ENCODE measurements around the gene MZT2A.
"Not testable (repeated sequence)": the region's sequence is repeated elsewhere in the genome, so short reads cannot be mapped to it uniquely, and the experiment has no call there.

MZT2A gene

GRCh38 chr2:131527131-131528001, 35.2 kb upstream of the MZT2A start, which contains the start of gene CCDC74A:
CCDC74A (plus strand) TSS chr2:131527888; CDS start chr2:131527971, 83 bp downstream.
- POLR2A ChIA-PET; CTCF ChIA-PET; DNase-seq (ENCODE audit: extremely low spot score): not testable (repeated sequence)
- TF ChIP-seq PKNOX1 (IDR thresholded peaks at IDR 0.05), result peak; percentile 93

GRCh38 chr2:131525256-131525655, 33.1 kb upstream of the MZT2A start:
- DNase-seq (ENCODE audit: extremely low spot score); POLR2A ChIA-PET; CTCF ChIA-PET: not testable (repeated sequence)

- no peak for DNase-seq (ENCODE audit: extremely low spot score)
Observed at GRCh38 chr2:131521961-131522781, 30.0 kb upstream of the MZT2A start.

GRCh38 chr2:131521524-131521923, 29.3 kb upstream of the MZT2A start:
- CTCF ChIA-PET; POLR2A ChIA-PET; DNase-seq (ENCODE audit: extremely low spot score): not testable (repeated sequence)

More at GRCh38 chr2:131521961-131522781, 30.0 kb upstream of the MZT2A start:
- ChIA-PET POLR2A (no interaction called here), CTCF (no interaction called here)
- TF ChIP-seq SUZ12 (IDR thresholded peaks at IDR 0.05) (no peak), FOXK2 (IDR thresholded peaks at IDR 0.05) (no peak), LEF1 (IDR thresholded peaks at IDR 0.05; ENCODE audit: borderline replicate concordance) (no peak)

GRCh38 chr2:131520526-131520925, 28.3 kb upstream of the MZT2A start:
- ChIA-PET POLR2A (no interaction called here), CTCF (no interaction called here)
- DNase-seq (ENCODE audit: extremely low spot score), result no peak
- TF ChIP-seq LEF1 (IDR thresholded peaks at IDR 0.05; ENCODE audit: borderline replicate concordance) (no peak), L3MBTL2 (conservative IDR thresholded peaks at IDR 0.05) (no peak), FOXK2 (IDR thresholded peaks at IDR 0.05) (no peak), HDGF (IDR thresholded peaks at IDR 0.05; ENCODE audit: borderline replicate concordance) (no peak), ARNT (IDR thresholded peaks at IDR 0.05) (no peak), ELF4 (IDR thresholded peaks at IDR 0.05) (no peak), TARDBP (IDR thresholded peaks at IDR 0.05) (no peak), SP1 (IDR thresholded peaks at IDR 0.05) (no peak), CTBP1 (IDR thresholded peaks at IDR 0.05; ENCODE audit: borderline replicate concordance) (no peak), FOXA1 (IDR thresholded peaks at IDR 0.05) (no peak), PKNOX1 (IDR thresholded peaks at IDR 0.05) (no peak), FOXM1 (IDR thresholded peaks at IDR 0.05; ENCODE audit: borderline replicate concordance) (no peak), ZNF384 (IDR thresholded peaks at IDR 0.05) (no peak), SUZ12 (IDR thresholded peaks at IDR 0.05) (no peak), BHLHE40 (IDR thresholded peaks at IDR 0.05; ENCODE audit: borderline replicate concordance) (no peak)

- CTCF ChIA-PET, POLR2A ChIA-PET: not testable (repeated sequence)
Observed at GRCh38 chr2:131519871-131520470, 27.8 kb upstream of the MZT2A start.

GRCh38 chr2:131519466-131519865, 27.3 kb upstream of the MZT2A start:
- DNase-seq (ENCODE audit: extremely low spot score), result no peak
- POLR2A ChIA-PET, result no interaction called here

More at GRCh38 chr2:131519871-131520470, 27.8 kb upstream of the MZT2A start:
- DNase-seq (ENCODE audit: extremely low spot score), result not testable (repeated sequence)

GRCh38 chr2:131518531-131518930, 26.3 kb upstream of the MZT2A start:
- DNase-seq (ENCODE audit: extremely low spot score); CTCF ChIA-PET; POLR2A ChIA-PET: not testable (repeated sequence)

More at GRCh38 chr2:131519466-131519865, 27.3 kb upstream of the MZT2A start:
- TF ChIP-seq TARDBP (IDR thresholded peaks at IDR 0.05), result no peak
- TF ChIP-seq ZNF384 (IDR thresholded peaks at IDR 0.05), result no peak
- TF ChIP-seq NFRKB (IDR thresholded peaks at IDR 0.05), result no peak
- TF ChIP-seq L3MBTL2 (conservative IDR thresholded peaks at IDR 0.05), result no peak
- no peak for TF ChIP-seq SP1 (IDR thresholded peaks at IDR 0.05)
- no peak for TF ChIP-seq SUZ12 (IDR thresholded peaks at IDR 0.05)
- CTCF ChIA-PET, result no interaction called here

- DNase-seq (ENCODE audit: extremely low spot score); POLR2A ChIA-PET; CTCF ChIA-PET: not testable (repeated sequence)
Observed at GRCh38 chr2:131517856-131518255, 25.7 kb upstream of the MZT2A start.
